OCI-LY1 (cell line): ENCODE measurements around the gene BCAR3.

Experiments
- H2AFZ ChIP-seq: fragments of 200-600 bp; sonication (generic), shearing (Covaris generic); 2 replicates; pipeline ENCODE4 v1.6.0; 2014; ENCODE audit warnings: antibody characterized with exemption, mild to moderate bottlenecking, low read length
- H3F3A ChIP-seq: fragments of 200-600 bp; sonication (generic), shearing (Covaris generic); 2 replicates; pipeline ENCODE4 v1.6.0; 2014; ENCODE audit warnings: mild to moderate bottlenecking, antibody characterized with exemption, low read length, moderate library complexity; ENCODE audit not compliant: insufficient read depth
- H3K27ac ChIP-seq: fragments of 200-600 bp; sonication (generic); 2 replicates; pipeline ENCODE4 v1.5.1; 2014; ENCODE audit warnings: low read length, mixed run types, mild to moderate bottlenecking, low read depth; ENCODE audit not compliant: poor library complexity, severe bottlenecking
- H3K27me3 ChIP-seq: fragments of 200-600 bp; sonication (generic); 2 replicates; pipeline ENCODE4 v1.6.0; 2014; ENCODE audit warnings: antibody characterized with exemption, mild to moderate bottlenecking, low read length, moderate library complexity; ENCODE audit not compliant: insufficient read depth
- H3K36me3 ChIP-seq: fragments of 200-600 bp; sonication (generic); 2 replicates; pipeline ENCODE4 v1.6.1; 2014; ENCODE audit warnings: mild to moderate bottlenecking, antibody characterized with exemption, low read length, moderate library complexity, mixed read lengths; ENCODE audit not compliant: insufficient read depth
- H3K4me1 ChIP-seq: fragments of 200-600 bp; sonication (generic); 2 replicates; pipeline ENCODE4 v1.5.1; 2014; ENCODE audit warnings: mild to moderate bottlenecking, low read length, moderate library complexity; ENCODE audit not compliant: insufficient read depth, severe bottlenecking
- H3K4me2 ChIP-seq: fragments of 200-600 bp; sonication (generic), shearing (Covaris generic); 2 replicates; pipeline ENCODE4 v1.6.1; 2014; ENCODE audit warnings: low read length
- H3K4me3 ChIP-seq: fragments of 200-600 bp; sonication (generic); 2 replicates; pipeline ENCODE4 v1.5.1; 2014; ENCODE audit warnings: low read length, low read depth, mild to moderate bottlenecking, mixed read lengths; ENCODE audit not compliant: poor library complexity, severe bottlenecking
- H3K79me2 ChIP-seq: fragments of 200-600 bp; shearing (Covaris generic); 2 replicates; pipeline ENCODE4 v1.6.1; 2016; ENCODE audit warnings: mixed run types, low read length, mixed read lengths; ENCODE audit not compliant: insufficient read depth
- H3K9ac ChIP-seq: fragments of 200-600 bp; sonication (generic), shearing (Covaris generic); 2 replicates; pipeline ENCODE4 v1.6.1; 2014; ENCODE audit warnings: mild to moderate bottlenecking, low read length, mixed read lengths
- H3K9me2 ChIP-seq: fragments of 200-600 bp; sonication (generic), shearing (Covaris generic); 2 replicates; pipeline ENCODE4 v1.6.1; 2014; ENCODE audit warnings: low read depth, mild to moderate bottlenecking, low read length, mixed read lengths
- H3K9me3 ChIP-seq: fragments of 200-600 bp; shearing (Covaris generic); 2 replicates; pipeline ENCODE4 v1.6.1; 2014; ENCODE audit warnings: low read length, mixed read lengths
- H4K20me1 ChIP-seq: fragments of 200-600 bp; sonication (generic), shearing (Covaris generic); 2 replicates; pipeline ENCODE4 v1.6.0; 2016; ENCODE audit warnings: mild to moderate bottlenecking, low read length; ENCODE audit not compliant: insufficient read depth
- EZH2 ChIP-seq: fragments of 200-600 bp; sonication (generic), shearing (Covaris generic); IDR thresholded peaks from 2 replicates; pipeline ENCODE4 v1.8.0; 2017; ENCODE audit warnings: borderline replicate concordance, mixed run types, mild to moderate bottlenecking, antibody characterized with exemption, low read length, moderate library complexity, mixed read lengths
- TF ChIP-seq, protein P1 (sequence below): fragments of 200-600 bp; sonication (generic), shearing (Covaris generic); IDR thresholded peaks from 2 replicates; pipeline ENCODE4 v1.5.1; 2017; ENCODE audit warnings: mild to moderate bottlenecking, antibody characterized with exemption, low read length, moderate library complexity, mixed read lengths

Gene BCAR3

DNA sequence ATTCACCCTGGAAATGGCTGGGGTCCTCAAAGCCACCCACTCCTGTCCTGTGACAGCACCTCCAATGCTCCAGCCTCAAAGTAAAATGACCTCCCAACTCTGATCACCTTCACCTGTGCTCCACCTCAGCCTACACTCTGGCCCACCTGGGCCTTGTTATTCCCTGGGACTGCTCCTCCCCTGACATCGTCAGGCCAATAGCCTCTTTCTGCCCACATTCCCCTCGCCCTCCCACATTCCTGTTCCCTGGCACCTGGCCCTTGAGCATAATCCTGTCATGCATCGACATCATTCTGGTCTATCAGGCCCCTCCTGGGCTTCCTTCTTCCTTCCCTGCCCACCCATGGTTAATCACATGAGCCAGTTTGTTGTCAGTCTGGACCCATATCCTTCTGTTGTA lies 13.2 kb upstream of the BCAR3 start:
- no peak overlapping the region for H3K27ac ChIP-seq
- no peaks in the 10 kb centered on the region for H3F3A ChIP-seq

DNA sequence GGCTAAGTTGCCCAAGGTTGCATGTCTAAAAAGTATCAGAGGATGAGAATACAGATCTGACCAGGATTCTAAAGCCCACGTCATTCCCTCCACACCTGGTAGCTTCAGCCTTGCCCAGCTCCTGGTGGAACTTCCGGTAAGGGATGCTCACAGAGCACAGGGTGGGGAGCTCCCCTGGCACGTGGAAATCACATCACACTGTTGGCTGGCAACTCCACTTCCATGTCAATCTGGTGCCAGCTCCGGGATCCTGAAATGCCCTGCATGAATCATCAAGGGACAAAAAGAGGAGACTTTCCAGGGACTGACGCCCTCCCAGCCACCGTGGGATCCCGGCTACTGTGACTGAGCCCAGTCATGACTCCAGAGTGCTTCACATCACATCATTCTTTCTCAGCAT lies 12.4 kb upstream of the BCAR3 start:
- Histone ChIP-seq H3K27me3 (no peaks in the 10 kb centered on the region), H3K4me1 (no peaks in the 10 kb centered on the region), H4K20me1 (no peaks in the 10 kb centered on the region), H3K4me3 (no peak overlapping the region), H3K9ac (no peak overlapping the region), H3K9me2 (no peaks in the 10 kb centered on the region), H3F3A (no peaks in the 10 kb centered on the region), H2AFZ (no peak overlapping the region), H3K27ac (no peak overlapping the region), H3K79me2 (no peaks in the 10 kb centered on the region), H3K9me3 (no peaks in the 10 kb centered on the region), H3K36me3 (no peaks in the 10 kb centered on the region), H3K4me2 (no peak overlapping the region)
- no peak for TF ChIP-seq EZH2
- TF ChIP-seq, protein P1, sequence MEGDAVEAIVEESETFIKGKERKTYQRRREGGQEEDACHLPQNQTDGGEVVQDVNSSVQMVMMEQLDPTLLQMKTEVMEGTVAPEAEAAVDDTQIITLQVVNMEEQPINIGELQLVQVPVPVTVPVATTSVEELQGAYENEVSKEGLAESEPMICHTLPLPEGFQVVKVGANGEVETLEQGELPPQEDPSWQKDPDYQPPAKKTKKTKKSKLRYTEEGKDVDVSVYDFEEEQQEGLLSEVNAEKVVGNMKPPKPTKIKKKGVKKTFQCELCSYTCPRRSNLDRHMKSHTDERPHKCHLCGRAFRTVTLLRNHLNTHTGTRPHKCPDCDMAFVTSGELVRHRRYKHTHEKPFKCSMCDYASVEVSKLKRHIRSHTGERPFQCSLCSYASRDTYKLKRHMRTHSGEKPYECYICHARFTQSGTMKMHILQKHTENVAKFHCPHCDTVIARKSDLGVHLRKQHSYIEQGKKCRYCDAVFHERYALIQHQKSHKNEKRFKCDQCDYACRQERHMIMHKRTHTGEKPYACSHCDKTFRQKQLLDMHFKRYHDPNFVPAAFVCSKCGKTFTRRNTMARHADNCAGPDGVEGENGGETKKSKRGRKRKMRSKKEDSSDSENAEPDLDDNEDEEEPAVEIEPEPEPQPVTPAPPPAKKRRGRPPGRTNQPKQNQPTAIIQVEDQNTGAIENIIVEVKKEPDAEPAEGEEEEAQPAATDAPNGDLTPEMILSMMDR = no peak

More for the DNA sequence above, 13.2 kb upstream of the BCAR3 start:
- Histone ChIP-seq H4K20me1 (no peaks in the 10 kb centered on the region), H2AFZ (no peak overlapping the region), H3K36me3 (no peaks in the 10 kb centered on the region), H3K9me2 (no peaks in the 10 kb centered on the region), H3K27me3 (no peaks in the 10 kb centered on the region), H3K4me1 (no peaks in the 10 kb centered on the region), H3K9ac (no peak overlapping the region), H3K4me3 (no peak overlapping the region), H3K79me2 (no peaks in the 10 kb centered on the region), H3K4me2 (no peak overlapping the region), H3K9me3 (no peaks in the 10 kb centered on the region)
- TF ChIP-seq EZH2 = no peak
- TF ChIP-seq, protein P1 = no peak

DNA sequence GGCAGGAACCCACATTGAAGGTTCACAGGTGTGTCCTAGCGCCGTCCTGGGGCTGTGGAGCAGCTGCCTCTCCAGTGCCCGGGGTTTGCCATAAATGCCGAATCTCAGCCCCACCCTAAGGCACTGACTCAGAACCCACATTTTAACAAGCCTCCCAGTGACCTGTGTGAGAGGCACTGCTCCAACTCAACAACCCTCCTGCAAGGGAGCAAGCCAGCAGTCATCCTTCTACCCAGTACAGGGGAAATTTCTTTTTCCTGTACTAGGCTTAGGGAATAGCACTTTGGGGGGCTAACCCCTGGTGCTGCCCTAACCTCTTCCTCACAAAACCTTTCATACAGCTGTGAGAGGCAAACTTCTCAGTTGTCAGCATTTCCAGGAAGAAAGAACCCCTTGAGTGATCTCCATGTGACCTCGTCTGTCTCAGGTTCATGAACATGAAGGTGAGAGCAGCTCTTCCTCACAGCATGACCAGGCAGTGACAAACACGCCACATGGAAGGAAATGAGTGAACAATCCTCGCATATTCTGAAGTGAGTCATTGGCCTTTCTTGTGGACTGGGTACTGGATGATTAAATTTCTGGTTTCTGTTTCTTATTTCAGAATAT lies 11.4 kb upstream of the BCAR3 start:
- H3K27me3 ChIP-seq = no peaks in the 10 kb centered on the region; the same call in 1 of the 2 replicates
- no peaks in the 10 kb centered on the region for H4K20me1 ChIP-seq
- no peaks in the 10 kb centered on the region for H3F3A ChIP-seq
- H3K4me1 ChIP-seq = no peaks in the 10 kb centered on the region
- no peak overlapping the region for H3K4me2 ChIP-seq
- TF ChIP-seq, protein P1 = no peak
- TF ChIP-seq EZH2 = no peak
- no peaks in the 10 kb centered on the region for H3K79me2 ChIP-seq
- no peak overlapping the region for H2AFZ ChIP-seq
- no peaks in the 10 kb centered on the region for H3K36me3 ChIP-seq
- H3K9me3 ChIP-seq = no peaks in the 10 kb centered on the region
- H3K9ac ChIP-seq = no peak overlapping the region
- no peak overlapping the region for H3K27ac ChIP-seq
- no peaks in the 10 kb centered on the region for H3K9me2 ChIP-seq
- no peak overlapping the region for H3K4me3 ChIP-seq
